BE2C (cell line): ENCODE measurements around the gene TBK1.

Experiments used
- DNase-seq: peaks from one replicate; pipeline ENCODE4 v3.0.0-alpha.2; 2020
- H3K27me3 ChIP-seq: fragments of 250-450 bp; sonication (Bioruptor Pico); 2 replicates; pipeline ENCODE4 v1.5.1; 2020; ENCODE audit warnings: mild to moderate bottlenecking
- H3K36me3 ChIP-seq: fragments of 250-450 bp; sonication (Bioruptor Pico); 2 replicates; pipeline ENCODE4 v1.5.1; 2020; ENCODE audit warnings: mild to moderate bottlenecking
- H3K4me1 ChIP-seq: fragments of 250-450 bp; sonication (Bioruptor Pico); 2 replicates; pipeline ENCODE4 v1.5.1; 2020
- H3K4me3 ChIP-seq: 2 replicates; pipeline ENCODE4 v1.5.1; 2011; ENCODE audit warnings: low read depth, low read length
- H3K9me3 ChIP-seq: fragments of 250-450 bp; sonication (Bioruptor Pico); 2 replicates; pipeline ENCODE4 v1.5.1; 2020
- TF ChIP-seq, protein P1 (sequence below): IDR thresholded peaks from 2 replicates; pipeline ENCODE4 v1.5.1; 2012; ENCODE audit warnings: mild to moderate bottlenecking, low read depth, low read length

Gene TBK1

DNA sequence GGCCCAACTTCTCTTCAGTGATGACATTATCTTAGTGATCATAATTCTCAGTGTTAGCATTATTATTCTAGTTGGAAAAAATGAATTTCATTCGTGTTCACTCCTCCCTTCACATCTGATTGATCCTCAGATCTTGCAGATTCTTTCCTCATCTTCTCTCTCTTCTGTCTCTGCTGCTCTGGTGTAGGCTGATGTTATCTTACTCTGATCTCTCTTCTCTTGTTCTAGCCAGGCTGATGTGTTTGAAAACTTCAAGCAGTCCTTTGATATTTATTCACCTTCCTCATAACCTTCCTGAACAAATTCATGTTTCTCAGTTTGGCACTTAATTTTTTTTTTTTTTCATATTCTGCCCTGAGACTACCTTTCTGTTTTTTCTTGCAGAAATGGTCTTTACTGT lies 5.6 kb upstream of the TBK1 start:
- DNase-seq: no peak
- no peaks in the 10 kb centered on the region for H3K9me3 ChIP-seq
- H3K4me3 ChIP-seq: no peak overlapping the region
- no peaks in the 10 kb centered on the region for H3K27me3 ChIP-seq
- H3K36me3 ChIP-seq: peaks cover 61% of the 10 kb centered on the region
- TF ChIP-seq, protein P1, sequence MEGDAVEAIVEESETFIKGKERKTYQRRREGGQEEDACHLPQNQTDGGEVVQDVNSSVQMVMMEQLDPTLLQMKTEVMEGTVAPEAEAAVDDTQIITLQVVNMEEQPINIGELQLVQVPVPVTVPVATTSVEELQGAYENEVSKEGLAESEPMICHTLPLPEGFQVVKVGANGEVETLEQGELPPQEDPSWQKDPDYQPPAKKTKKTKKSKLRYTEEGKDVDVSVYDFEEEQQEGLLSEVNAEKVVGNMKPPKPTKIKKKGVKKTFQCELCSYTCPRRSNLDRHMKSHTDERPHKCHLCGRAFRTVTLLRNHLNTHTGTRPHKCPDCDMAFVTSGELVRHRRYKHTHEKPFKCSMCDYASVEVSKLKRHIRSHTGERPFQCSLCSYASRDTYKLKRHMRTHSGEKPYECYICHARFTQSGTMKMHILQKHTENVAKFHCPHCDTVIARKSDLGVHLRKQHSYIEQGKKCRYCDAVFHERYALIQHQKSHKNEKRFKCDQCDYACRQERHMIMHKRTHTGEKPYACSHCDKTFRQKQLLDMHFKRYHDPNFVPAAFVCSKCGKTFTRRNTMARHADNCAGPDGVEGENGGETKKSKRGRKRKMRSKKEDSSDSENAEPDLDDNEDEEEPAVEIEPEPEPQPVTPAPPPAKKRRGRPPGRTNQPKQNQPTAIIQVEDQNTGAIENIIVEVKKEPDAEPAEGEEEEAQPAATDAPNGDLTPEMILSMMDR: no peak
- no peaks in the 10 kb centered on the region for H3K4me1 ChIP-seq

DNA sequence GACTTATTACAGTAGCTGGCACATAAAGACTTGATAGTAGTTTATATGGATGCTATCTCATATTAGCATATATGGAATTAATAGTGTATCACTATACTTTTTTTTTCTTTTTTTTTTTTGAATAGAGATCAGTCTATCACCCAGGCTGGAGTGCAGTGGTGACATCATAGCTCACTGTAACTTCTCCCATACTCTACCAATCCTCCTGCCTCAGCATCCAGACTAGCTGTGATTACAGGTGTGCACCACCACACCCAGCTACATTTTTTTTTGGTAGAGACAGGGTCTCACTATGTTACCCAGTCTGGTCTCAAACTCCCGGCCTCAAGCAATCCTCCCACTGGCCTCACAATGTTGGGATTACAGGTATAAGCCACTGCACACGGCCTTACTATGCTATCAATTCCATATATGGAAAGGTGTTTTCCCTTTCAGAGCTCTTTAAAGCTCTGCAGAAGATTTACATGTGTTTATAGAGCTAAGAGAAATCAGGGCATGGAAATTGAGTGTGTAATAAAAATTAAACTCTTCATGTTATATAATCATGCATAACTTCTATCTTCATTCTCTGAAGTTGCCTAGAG lies 1.8 kb upstream of the TBK1 start:
- TF ChIP-seq, protein P1: no peak
- Histone ChIP-seq H3K36me3 (peaks cover 36% of the 10 kb centered on the region), H3K27me3 (no peaks in the 10 kb centered on the region), H3K4me1 (no peaks in the 10 kb centered on the region), H3K9me3 (no peaks in the 10 kb centered on the region), H3K4me3 (no peak overlapping the region)
- DNase-seq: no peak

DNA sequence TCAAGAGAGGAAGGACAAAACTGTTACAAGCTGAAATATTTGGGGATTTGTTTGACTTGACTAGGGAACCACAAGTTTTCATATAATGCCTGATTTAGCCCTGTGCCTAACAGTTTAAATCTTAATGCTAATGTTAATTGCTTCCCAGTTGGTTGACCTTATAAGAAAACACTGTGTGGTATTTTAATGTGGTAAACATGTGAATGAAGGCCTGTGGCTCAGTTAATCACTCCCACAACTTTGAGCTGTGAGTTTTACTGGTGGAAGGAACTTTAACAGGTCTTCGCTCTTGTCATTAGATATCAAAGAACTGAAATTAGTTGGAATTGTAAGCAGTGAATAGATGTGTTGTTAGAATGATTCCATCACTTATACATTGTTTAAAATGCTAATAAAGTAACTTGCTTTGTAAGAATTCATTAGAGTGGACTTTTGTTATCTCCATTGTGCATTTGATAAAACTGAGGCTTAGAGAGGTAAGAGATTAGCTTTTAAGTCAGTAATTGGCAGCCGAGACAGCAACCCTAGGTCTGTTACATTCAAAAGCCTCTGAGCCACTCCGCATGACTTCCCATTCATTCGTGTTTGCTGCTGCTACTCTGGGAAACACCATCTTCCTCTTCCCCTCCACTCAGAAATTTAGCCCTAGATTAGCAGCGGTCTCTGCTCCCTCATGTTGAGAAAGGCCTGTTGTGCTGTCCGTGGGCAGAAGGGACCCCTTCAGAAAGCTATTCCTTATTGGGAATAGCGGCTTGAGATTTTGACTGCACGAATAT lies 1.0 kb upstream of the TBK1 start:
- no peaks in the 10 kb centered on the region for H3K27me3 ChIP-seq
- H3K9me3 ChIP-seq: no peaks in the 10 kb centered on the region
- peak; percentile 12 for DNase-seq
- peaks cover 32% of the 10 kb centered on the region for H3K36me3 ChIP-seq
- no peaks in the 10 kb centered on the region for H3K4me1 ChIP-seq
- H3K4me3 ChIP-seq: peak overlapping the region; percentile 87
- TF ChIP-seq, protein P1: no peak

DNA sequence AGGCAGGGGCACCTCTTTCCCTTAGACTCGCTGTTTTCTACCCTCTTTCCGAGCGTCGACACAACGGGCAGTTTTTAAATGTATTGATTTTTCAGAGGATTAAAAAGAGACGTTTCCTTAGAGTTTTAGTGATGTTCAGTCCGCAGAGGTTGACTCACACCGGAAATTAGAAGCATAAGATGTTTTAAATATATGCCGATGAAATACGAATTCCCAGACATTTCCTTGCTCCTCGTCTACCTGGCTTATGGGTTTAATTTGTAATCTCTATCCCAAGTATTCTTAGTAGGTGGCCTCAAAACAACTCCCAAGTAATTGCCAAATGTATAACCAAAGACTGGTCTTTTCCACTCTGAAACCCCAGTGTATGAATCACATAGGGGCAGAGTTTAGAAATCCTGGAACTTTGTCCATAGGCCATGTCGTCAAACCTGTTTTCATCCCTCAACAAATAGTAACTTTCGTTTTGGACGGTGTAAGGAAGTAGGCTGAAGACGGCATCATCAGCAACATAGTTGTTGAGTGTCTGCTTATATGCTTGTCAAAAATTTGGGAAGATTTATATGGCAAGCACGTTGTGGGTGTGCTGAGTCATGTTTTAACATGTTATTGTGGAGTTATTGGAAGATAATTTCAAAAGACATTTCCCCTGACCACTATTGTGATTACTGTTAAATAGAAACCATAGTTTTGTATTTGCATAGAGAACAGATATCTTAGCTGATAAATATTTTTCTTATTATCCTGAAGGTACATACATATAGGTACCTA lies 824 bp downstream of the TBK1 start:
- no peak for DNase-seq
- Histone ChIP-seq H3K4me1 (peaks cover 9% of the 10 kb centered on the region), H3K9me3 (no peaks in the 10 kb centered on the region), H3K4me3 (peak overlapping the region; percentile 87), H3K36me3 (peaks cover 29% of the 10 kb centered on the region), H3K27me3 (no peaks in the 10 kb centered on the region)
- TF ChIP-seq, protein P1: no peak

DNA sequence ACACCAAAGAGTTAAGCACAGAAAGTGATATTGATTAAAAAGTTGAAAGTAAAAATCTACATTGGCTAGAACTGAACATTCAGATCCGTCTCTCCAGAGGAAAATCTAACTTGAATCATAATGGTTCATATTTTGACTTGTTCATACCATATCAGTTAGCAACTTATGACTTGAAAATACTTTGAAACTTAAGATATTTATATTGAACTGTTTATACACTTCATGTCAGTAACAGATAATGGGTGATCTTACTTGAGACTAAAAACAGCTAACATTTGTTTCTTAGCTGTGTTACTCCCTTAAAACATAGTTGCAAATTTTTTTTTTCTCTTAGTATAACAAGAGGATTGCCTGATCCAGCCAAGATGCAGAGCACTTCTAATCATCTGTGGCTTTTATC lies 3.6 kb downstream of the TBK1 start:
- Histone ChIP-seq H3K36me3 (peaks cover 46% of the 10 kb centered on the region), H3K4me1 (peaks cover 9% of the 10 kb centered on the region)
- no peak for DNase-seq

More for the DNA sequence above, 3.6 kb downstream of the TBK1 start:
- H3K27me3 ChIP-seq: no peaks in the 10 kb centered on the region
- TF ChIP-seq, protein P1: no peak
- no peak overlapping the region for H3K4me3 ChIP-seq
- H3K9me3 ChIP-seq: no peaks in the 10 kb centered on the region
